BJ (cell line): ENCODE results near the gene IFITM5. TPM values are rescaled to one million over a fixed set of nuclear protein-coding genes. Genes with fewer than 3 reads are reported as not detected.

Source experiments
- CTCF ChIA-PET: fragments of 350-600 bp; formaldehyde crosslinking; extraction: SDS; loops from one replicate; lab custom pipeline; 2021; ENCODE audit warnings: antibody characterized with exemption, inconsistent platforms; lab: Yijun Ruan, JAX
- POLR2A ChIA-PET: fragments of 300-600 bp; sonication (Branson Sonifier 250); formaldehyde crosslinking; extraction: SDS; loops from one replicate; lab custom pipeline; 2021; ENCODE audit warnings: antibody characterized with exemption; lab: Charles Lee
- DNase-seq: peaks from one replicate; pipeline ENCODE4 v3.0.0-alpha.2; 2011; ENCODE audit warnings: low read depth
- H3K27me3 ChIP-seq: 2 replicates; pipeline ENCODE4 v1.6.0; 2011; ENCODE audit warnings: low read length; ENCODE audit not compliant: control insufficient read depth, insufficient read depth
- H3K36me3 ChIP-seq: 2 replicates; pipeline ENCODE4 v1.5.1; 2011; ENCODE audit warnings: low read length; ENCODE audit not compliant: control insufficient read depth, insufficient read depth
- H3K4me3 ChIP-seq: 2 replicates; pipeline ENCODE4 v1.5.1; 2011; ENCODE audit warnings: low read depth, mild to moderate bottlenecking, control low read depth, low read length
- CTCF ChIP-seq: IDR thresholded peaks from 2 replicates; pipeline ENCODE4 v1.5.1; 2011; ENCODE audit warnings: low read depth, mild to moderate bottlenecking, control low read depth, inconsistent platforms, low read length, moderate library complexity; ENCODE audit not compliant: insufficient read depth
- polyA plus RNA-seq: library from polyadenylated mRNA; depleted of rRNA; stranded (reverse); fragments of >200 nt; gene quantifications from 2 replicates; pipeline ENCODE4 v1.2.3, GENCODE V29; 2011

IFITM5 gene
- polyA plus RNA-seq, 1 experiment, result not detected

DNA sequence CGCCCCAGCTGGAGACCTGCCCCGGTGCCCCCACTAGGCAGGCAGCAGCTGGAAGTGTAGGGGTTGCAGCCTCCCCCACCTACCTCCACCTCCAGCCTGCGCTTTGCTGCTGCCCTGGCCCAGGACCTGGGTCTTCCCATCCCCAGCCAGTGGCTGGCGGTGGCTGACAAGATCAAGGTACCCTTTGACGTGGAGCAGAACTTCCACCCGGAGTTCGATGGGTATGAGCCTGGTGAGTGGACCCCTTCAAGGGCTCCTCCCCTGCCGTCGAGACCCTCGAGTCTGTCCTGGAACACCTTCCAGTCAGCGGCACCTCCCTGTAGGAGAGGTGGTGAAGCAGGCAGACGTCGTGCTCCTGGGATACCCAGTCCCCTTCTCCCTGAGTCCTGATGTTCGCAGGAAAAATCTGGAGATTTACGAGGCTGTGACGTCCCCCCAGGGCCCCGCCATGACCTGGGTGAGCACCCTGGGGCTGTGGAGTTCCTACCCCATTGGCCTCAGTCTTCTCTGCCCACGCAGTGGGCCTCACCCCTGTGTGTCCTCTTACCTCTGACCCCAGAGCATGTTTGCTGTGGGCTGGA, 6.0 kb downstream of the IFITM5 start:
- Histone ChIP-seq H3K27me3 (no peaks in the 10 kb centered on the region), H3K4me3 (no peak overlapping the region), H3K36me3 (peaks cover 5% of the 10 kb centered on the region)
- CTCF ChIA-PET, result interaction anchor here (1.1 to 2.7 kb wide), 2 partner anchors 12 kb away, joined by 3 to 23 read pairs; no protein-coding TSS in a partner anchor
- POLR2A ChIA-PET, result no interaction called here
- DNase-seq, result no peak
- no peak for TF ChIP-seq CTCF

DNA sequence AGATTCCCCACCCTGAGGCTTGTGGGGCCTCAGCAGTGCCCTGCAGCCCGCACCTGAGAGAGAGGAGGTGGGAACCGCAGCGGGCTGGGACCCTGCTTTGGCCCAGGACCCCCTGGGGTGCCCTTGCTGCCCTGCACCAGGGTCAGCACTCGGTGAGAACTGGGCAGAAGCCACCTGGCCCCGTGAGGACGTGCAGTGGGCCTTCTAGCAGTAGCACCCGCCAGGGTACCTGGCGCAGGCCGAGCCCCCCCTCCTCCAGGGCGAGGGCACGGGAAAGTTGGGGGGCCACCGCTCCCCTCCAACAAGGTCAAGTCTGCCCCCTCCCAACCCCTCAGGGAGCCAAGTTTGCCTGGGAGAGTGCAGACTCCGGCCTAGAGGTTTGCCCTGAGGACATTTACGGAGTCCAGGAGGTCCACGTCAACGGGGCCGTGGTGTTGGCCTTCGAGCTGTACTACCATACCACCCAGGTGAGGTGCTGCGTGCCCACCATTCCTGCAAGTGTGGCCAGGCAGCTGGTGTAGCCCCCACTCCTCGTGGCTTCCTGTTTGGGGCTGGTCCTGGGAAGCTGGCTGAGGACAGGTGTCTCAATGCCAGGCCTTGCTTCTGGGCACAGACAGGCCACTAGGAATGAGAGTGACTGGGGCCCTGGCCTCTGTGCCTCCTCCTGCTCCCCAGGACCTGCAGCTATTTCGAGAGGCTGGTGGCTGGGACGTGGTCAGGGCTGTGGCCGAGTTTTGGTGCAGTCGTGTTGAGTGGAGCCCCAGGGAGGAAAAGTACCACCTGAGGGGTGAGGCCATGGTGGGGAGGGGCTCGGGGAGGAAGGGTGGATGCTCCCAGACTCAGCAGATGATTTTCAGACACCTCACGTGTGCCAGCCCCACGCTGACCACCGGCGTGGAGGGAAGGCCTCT, 6.9 kb downstream of the IFITM5 start:
- ChIA-PET CTCF (interaction anchor here (1.1 kb wide), 1 partner anchor 13 kb away, joined by 3 read pairs; no protein-coding TSS in a partner anchor), POLR2A (no interaction called here)
- no peak overlapping the region for H3K4me3 ChIP-seq
- H3K36me3 ChIP-seq, result peaks cover 5% of the 10 kb centered on the region
- DNase-seq, result no peak
- peaks cover 7% of the 10 kb centered on the region for H3K27me3 ChIP-seq
- TF ChIP-seq CTCF, result no peak

GRCh38 chr11:291281-292210, 7.8 kb downstream of the IFITM5 start:
- DNase-seq, result no peak
- H3K4me3 ChIP-seq, result no peak overlapping the region
- ChIA-PET POLR2A (no interaction called here), CTCF (interaction anchor here (0.6 to 2.3 kb wide), 2 partner anchors 14 to 41 kb away, joined by 8 to 11 read pairs; no protein-coding TSS in a partner anchor)
- H3K27me3 ChIP-seq, result peaks cover 9% of the 10 kb centered on the region
- peaks cover 5% of the 10 kb centered on the region for H3K36me3 ChIP-seq
- no peak for TF ChIP-seq CTCF

DNA sequence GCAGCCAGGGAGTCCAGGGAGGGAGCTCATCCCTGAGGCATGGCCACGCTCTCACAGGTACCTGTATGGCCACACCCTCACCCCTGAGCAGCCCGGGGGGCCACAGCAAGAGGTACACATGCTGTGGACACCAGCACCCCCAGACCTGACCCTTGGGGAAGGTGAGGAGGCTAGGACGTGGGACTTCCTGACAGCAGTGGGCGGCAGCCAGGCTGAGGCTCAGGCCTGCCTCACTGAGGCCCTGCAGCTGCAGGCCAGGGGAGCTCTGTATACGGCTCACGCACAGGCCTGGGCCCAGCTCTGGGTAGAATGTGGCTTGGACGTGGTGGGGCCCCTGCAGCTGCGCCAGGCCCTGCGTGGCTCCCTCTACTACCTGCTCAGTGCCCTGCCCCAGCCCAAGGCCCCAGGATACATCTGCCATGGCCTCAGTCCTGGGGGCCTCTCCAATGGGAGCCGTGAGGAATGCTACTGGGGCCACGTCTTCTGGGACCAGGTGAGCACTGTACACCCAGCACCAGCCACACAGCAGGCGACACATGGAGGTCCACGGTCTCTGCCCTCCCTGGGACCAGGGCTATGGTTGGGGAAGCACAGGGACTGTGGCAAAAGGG, 8.6 kb downstream of the IFITM5 start:
- CTCF ChIA-PET, result interaction anchor here (1.1 to 2.3 kb wide), 2 partner anchors 10 to 15 kb away, joined by 3 to 11 read pairs; no protein-coding TSS in a partner anchor
- Histone ChIP-seq H3K27me3 (peaks cover 9% of the 10 kb centered on the region), H3K4me3 (no peak overlapping the region), H3K36me3 (peaks cover 5% of the 10 kb centered on the region)
- POLR2A ChIA-PET, result no interaction called here
- no peak for TF ChIP-seq CTCF
- DNase-seq, result no peak
